HCT116 (cell line): ENCODE results near the gene SETD2.

ENCODE experiments used
- EZH2phosphoT487 ChIP-seq: fragments of 200-600 bp; IDR thresholded peaks from 2 replicates; pipeline ENCODE4 v1.6.1; 2018; ENCODE audit warnings: antibody characterized with exemption, borderline replicate concordance
- POLR2A ChIP-seq: IDR thresholded peaks from 2 replicates; pipeline ENCODE4 v1.7.0; 2011; ENCODE audit warnings: borderline replicate concordance; ENCODE audit not compliant: insufficient read depth, insufficient read length; ENCODE audit errors: extremely low read depth
- POLR2AphosphoS5 ChIP-seq: IDR thresholded peaks from 2 replicates; pipeline ENCODE4 v1.6.1; 2011; ENCODE audit warnings: mild to moderate bottlenecking, low read depth, low read length, moderate library complexity
- ZNF274 ChIP-seq: fragments of 200-500 bp; sonication (Bioruptor generic); IDR thresholded peaks from 2 replicates; pipeline ENCODE4 v1.6.1; 2014; ENCODE audit warnings: mild to moderate bottlenecking, low read depth, low read length, inconsistent platforms
- TF ChIP-seq, protein P1 (sequence below), 3 experiments: fragments of 200-600 bp in 1 of 3; sonication (generic) in 1 of 3; IDR thresholded peaks in 2 of 3; conservative IDR thresholded peaks in 1 of 3; 2 replicates each; pipeline ENCODE4 v1.5.1; 2012 to 2017; ENCODE audit warnings: low read depth in 2 of 3, low read length in 2 of 3, antibody characterized with exemption in 1 of 3, borderline replicate concordance in 1 of 3, control low read depth in 1 of 3, mild to moderate bottlenecking in 1 of 3, mixed read lengths in 1 of 3, mixed run types in 1 of 3, moderate library complexity in 1 of 3; ENCODE audit not compliant: insufficient read depth in 1 of 3
- TF ChIP-seq, protein P2 (sequence below): IDR thresholded peaks from 2 replicates; pipeline ENCODE4 v1.6.1; 2012

DNA sequence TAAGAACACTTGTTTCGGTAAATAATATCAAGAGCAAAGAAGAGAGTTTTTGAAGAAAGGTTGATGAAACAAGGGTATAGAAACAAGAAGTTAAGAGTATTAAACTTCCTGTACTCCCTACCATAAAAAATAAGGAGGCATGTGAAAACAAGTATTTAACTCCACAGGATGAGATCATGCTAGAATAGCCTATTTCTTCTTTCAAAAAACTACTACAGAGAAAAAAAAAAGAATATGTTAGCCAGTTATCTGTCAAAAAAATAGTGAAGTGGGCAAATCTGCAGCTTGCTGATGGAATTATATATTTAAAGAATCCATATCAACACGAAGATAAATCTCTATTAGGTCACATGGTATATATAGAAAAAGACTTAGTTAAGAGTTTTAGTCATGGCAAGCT, 33.4 kb downstream of the SETD2 start:
- TF ChIP-seq, protein P1, sequence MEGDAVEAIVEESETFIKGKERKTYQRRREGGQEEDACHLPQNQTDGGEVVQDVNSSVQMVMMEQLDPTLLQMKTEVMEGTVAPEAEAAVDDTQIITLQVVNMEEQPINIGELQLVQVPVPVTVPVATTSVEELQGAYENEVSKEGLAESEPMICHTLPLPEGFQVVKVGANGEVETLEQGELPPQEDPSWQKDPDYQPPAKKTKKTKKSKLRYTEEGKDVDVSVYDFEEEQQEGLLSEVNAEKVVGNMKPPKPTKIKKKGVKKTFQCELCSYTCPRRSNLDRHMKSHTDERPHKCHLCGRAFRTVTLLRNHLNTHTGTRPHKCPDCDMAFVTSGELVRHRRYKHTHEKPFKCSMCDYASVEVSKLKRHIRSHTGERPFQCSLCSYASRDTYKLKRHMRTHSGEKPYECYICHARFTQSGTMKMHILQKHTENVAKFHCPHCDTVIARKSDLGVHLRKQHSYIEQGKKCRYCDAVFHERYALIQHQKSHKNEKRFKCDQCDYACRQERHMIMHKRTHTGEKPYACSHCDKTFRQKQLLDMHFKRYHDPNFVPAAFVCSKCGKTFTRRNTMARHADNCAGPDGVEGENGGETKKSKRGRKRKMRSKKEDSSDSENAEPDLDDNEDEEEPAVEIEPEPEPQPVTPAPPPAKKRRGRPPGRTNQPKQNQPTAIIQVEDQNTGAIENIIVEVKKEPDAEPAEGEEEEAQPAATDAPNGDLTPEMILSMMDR (IDR thresholded peaks at IDR 0.05 in 2 of 3, conservative IDR thresholded peaks at IDR 0.05 in 1 of 3; ENCODE audit: borderline replicate concordance in 1 of 3, insufficient read depth in 1 of 3, low read depth in 2 of 3, low read length in 2 of 3), result no peak
- no peak for TF ChIP-seq POLR2A
- TF ChIP-seq, protein P2, sequence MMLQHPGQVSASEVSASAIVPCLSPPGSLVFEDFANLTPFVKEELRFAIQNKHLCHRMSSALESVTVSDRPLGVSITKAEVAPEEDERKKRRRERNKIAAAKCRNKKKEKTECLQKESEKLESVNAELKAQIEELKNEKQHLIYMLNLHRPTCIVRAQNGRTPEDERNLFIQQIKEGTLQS, result no peak
- no peak for TF ChIP-seq EZH2phosphoT487
- no peak for TF ChIP-seq POLR2AphosphoS5
- TF ChIP-seq ZNF274, result no peak
